SK-N-SH treated with all-trans-retinoic acid at 6 μM for 48 hours (cell line): ENCODE data around the gene IFNA21.

Experiments
- ATAC-seq: fragments of 200-7000 bp; cut with Tn5 transposase; 3 replicates; pipeline ENCODE4 v1.9.1; 2020; ENCODE audit warnings: mild to moderate bottlenecking, moderate library complexity
- ARNTL ChIP-seq: fragments of 450-650 bp; formaldehyde crosslinking; IDR thresholded peaks from 2 replicates; pipeline ENCODE4 v1.5.0; 2020; ENCODE audit warnings: low read depth, mild to moderate bottlenecking, moderate library complexity, borderline replicate concordance
- BACH2 ChIP-seq: fragments of 250-450 bp; sonication (Bioruptor Pico); IDR thresholded peaks from 2 replicates; pipeline ENCODE4 v1.9.0; 2021; ENCODE audit warnings: mild to moderate bottlenecking, borderline replicate concordance
- CSDC2 ChIP-seq: fragments of 250-450 bp; sonication (Bioruptor Pico); IDR thresholded peaks from 2 replicates; pipeline ENCODE4 v1.5.0; 2020; ENCODE audit warnings: mild to moderate bottlenecking, moderate library complexity
- ESRRG ChIP-seq: fragments of 250-450 bp; sonication (Bioruptor Pico); IDR thresholded peaks from 2 replicates; pipeline ENCODE4 v1.6.1; 2021; ENCODE audit warnings: mild to moderate bottlenecking
- GLIS3 ChIP-seq: fragments of 250-450 bp; sonication (Bioruptor Pico); IDR thresholded peaks from 2 replicates; pipeline ENCODE4 v1.5.0; 2020; ENCODE audit warnings: mild to moderate bottlenecking, moderate library complexity
- ISL1 ChIP-seq: fragments of 250-450 bp; sonication (Bioruptor Pico); IDR thresholded peaks from 2 replicates; pipeline ENCODE4 v2.1.2; 2022; ENCODE audit warnings: mild to moderate bottlenecking, moderate library complexity
- OSR1 ChIP-seq: fragments of 250-450 bp; sonication (Bioruptor Pico); IDR thresholded peaks from 2 replicates; pipeline ENCODE4 v1.8.0; 2022; ENCODE audit warnings: moderate library complexity, mild to moderate bottlenecking, inconsistent platforms
- PPARA ChIP-seq: fragments of 250-450 bp; sonication (Bioruptor Pico); IDR thresholded peaks from 2 replicates; pipeline ENCODE4 v1.5.0; 2020; ENCODE audit warnings: mild to moderate bottlenecking, borderline replicate concordance
- RARB ChIP-seq: fragments of 250-450 bp; sonication (Bioruptor Pico); IDR thresholded peaks from 2 replicates; pipeline ENCODE4 v1.8.0; 2021; ENCODE audit warnings: mild to moderate bottlenecking, moderate library complexity
- SNAI2 ChIP-seq: fragments of 250-450 bp; sonication (Bioruptor Pico); IDR thresholded peaks from 2 replicates; pipeline ENCODE4 v1.5.0; 2020; ENCODE audit warnings: mild to moderate bottlenecking, moderate library complexity
- TCF4 ChIP-seq: fragments of 250-450 bp; sonication (Bioruptor Pico); IDR thresholded peaks from 2 replicates; pipeline ENCODE4 v1.8.0; 2021; ENCODE audit warnings: mild to moderate bottlenecking, moderate library complexity, borderline replicate concordance
- TOX ChIP-seq: fragments of 250-450 bp; sonication (Bioruptor Pico); IDR thresholded peaks from 2 replicates; pipeline ENCODE4 v1.8.0; 2021; ENCODE audit warnings: mild to moderate bottlenecking, moderate library complexity, borderline replicate concordance
- ZC3H10 ChIP-seq: fragments of 250-450 bp; sonication (Bioruptor Pico); IDR thresholded peaks from 2 replicates; pipeline ENCODE4 v1.5.1; 2021; ENCODE audit warnings: mild to moderate bottlenecking, moderate library complexity
- ZFP3 ChIP-seq: fragments of 250-450 bp; sonication (Bioruptor Pico); IDR thresholded peaks from 2 replicates; pipeline ENCODE4 v1.5.0; 2020; ENCODE audit warnings: mild to moderate bottlenecking, moderate library complexity
- ZNF565 ChIP-seq: fragments of 450-650 bp; formaldehyde crosslinking; conservative IDR thresholded peaks from 2 replicates; pipeline ENCODE4 v1.5.0; 2020; ENCODE audit warnings: low read depth, mild to moderate bottlenecking, moderate library complexity
- ZNF70 ChIP-seq: fragments of 450-650 bp; formaldehyde crosslinking; IDR thresholded peaks from 2 replicates; pipeline ENCODE4 v1.5.0; 2020; ENCODE audit warnings: mild to moderate bottlenecking, moderate library complexity
- ZNF8 ChIP-seq: fragments of 450-650 bp; formaldehyde crosslinking; IDR thresholded peaks from 2 replicates; pipeline ENCODE4 v1.5.0; 2020; ENCODE audit warnings: mild to moderate bottlenecking, moderate library complexity
- TF ChIP-seq, protein P1 (sequence below): fragments of 250-450 bp; sonication (Bioruptor Pico); IDR thresholded peaks from 2 replicates; pipeline ENCODE4 v1.8.0; 2021; ENCODE audit warnings: low read depth, mild to moderate bottlenecking, moderate library complexity, borderline replicate concordance
- TF ChIP-seq, protein P2 (sequence below): fragments of 250-450 bp; sonication (Bioruptor Pico); IDR thresholded peaks from 2 replicates; pipeline ENCODE4 v1.5.0; 2020; ENCODE audit warnings: mild to moderate bottlenecking, moderate library complexity
- TF ChIP-seq, protein P3 (sequence below): fragments of 250-450 bp; sonication (Bioruptor Pico); IDR thresholded peaks from 2 replicates; pipeline ENCODE4 v1.5.1; 2021; ENCODE audit warnings: mild to moderate bottlenecking, moderate library complexity

IFNA21 gene

DNA sequence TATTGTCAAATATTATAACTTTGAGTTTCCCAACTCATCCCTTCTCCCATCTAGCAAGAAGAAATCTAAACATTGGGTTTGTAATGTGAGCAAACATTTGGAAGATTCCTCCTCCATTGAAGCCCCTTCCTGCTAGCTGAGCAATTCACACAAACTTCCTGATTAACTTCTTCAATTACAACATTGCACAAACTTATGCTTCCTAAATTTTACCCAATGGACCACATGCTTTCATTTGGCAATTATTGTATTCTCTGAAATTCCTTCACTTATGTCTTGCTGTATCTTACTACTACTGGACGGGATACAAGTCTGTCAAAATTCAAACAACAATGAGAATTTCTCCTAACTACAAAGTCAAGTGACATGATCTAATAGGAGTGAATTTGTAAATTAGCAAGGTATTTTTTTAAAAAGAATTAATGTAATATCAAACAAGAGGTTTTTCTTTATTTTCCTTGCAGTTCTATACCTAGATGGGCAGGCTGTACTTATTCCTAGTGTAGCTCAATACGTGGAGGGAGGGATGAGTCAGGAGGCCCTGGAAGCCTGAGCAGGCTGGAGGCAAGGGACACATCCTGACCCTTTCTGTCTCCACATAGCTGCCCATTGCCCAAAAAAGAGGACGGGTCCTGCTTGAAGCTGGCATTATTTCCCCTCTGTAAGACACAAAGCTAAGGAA lies 13.0 kb downstream of the IFNA21 start:
- peak; percentile 67 for ATAC-seq

DNA sequence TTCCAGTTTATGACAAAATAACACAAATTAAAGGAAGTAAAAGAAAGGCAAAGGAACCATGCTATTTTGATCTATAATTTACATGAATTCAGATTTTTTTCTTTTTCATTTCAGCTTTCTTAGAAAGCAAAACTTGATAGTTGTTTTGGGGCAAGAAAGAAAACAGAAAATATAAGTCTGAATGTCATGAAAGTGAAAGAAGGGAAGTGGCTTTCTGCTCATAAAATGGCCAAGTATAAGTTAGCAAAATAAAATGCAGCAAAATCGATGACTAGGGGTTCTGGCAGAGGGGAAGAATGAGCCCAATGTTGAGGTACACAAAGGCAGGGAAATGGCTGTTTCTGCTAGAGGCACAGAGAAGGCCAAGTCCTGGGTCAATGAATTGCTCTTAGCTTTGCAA lies 21.9 kb downstream of the IFNA21 start:
- no peak for TF ChIP-seq TOX (CRISPR knock-in tag)
- no peak for ATAC-seq

More for the DNA sequence above, 13.0 kb downstream of the IFNA21 start:
- TF ChIP-seq ZNF565 (CRISPR knock-in tag) (no peak), GLIS3 (CRISPR knock-in tag) (no peak), SNAI2 (no peak), CSDC2 (no peak), ARNTL (CRISPR knock-in tag) (no peak), ZNF8 (no peak), RARB (CRISPR knock-in tag) (no peak)

DNA sequence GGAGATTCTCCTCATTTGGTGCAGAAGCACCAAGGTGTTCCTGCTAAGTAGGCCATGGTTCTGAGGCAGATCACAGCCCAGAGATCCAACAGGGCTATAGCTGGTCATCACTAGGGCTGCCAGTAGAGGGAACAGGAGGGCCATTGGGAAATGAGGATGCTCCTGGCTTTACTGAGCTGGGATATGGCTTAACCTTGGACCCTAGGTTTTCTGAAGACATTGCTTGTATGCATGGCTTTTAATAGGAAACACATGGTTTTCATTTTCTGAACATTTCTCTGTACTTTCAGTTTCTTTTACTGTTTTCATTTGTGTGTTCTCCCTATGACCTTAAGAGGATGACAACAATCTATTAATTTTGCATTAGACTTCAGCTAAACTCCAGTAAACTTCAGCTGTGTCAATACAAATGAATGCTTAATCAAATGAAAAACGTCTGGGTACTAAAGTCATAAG lies 25.0 kb downstream of the IFNA21 start, which contains the start of gene IFNW1:
Gene IFNW1, minus strand, starts transcription at position 406 of the 456 bp plus-strand sequence. Its CDS starts 262 bp downstream, at position 144.
- no peak for TF ChIP-seq ZNF565 (CRISPR knock-in tag)
- no peak for TF ChIP-seq ISL1
- TF ChIP-seq, protein P1, sequence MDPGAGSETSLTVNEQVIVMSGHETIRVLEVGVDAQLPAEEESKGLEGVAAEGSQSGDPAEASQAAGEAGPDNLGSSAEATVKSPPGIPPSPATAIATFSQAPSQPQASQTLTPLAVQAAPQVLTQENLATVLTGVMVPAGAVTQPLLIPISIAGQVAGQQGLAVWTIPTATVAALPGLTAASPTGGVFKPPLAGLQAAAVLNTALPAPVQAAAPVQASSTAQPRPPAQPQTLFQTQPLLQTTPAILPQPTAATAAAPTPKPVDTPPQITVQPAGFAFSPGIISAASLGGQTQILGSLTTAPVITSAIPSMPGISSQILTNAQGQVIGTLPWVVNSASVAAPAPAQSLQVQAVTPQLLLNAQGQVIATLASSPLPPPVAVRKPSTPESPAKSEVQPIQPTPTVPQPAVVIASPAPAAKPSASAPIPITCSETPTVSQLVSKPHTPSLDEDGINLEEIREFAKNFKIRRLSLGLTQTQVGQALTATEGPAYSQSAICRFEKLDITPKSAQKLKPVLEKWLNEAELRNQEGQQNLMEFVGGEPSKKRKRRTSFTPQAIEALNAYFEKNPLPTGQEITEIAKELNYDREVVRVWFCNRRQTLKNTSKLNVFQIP (CRISPR knock-in tag) = no peak
- no peak for TF ChIP-seq OSR1 (CRISPR knock-in tag)
- TF ChIP-seq RARB (CRISPR knock-in tag) = no peak
- no peak for TF ChIP-seq ZC3H10 (CRISPR knock-in tag)
- TF ChIP-seq, protein P2, sequence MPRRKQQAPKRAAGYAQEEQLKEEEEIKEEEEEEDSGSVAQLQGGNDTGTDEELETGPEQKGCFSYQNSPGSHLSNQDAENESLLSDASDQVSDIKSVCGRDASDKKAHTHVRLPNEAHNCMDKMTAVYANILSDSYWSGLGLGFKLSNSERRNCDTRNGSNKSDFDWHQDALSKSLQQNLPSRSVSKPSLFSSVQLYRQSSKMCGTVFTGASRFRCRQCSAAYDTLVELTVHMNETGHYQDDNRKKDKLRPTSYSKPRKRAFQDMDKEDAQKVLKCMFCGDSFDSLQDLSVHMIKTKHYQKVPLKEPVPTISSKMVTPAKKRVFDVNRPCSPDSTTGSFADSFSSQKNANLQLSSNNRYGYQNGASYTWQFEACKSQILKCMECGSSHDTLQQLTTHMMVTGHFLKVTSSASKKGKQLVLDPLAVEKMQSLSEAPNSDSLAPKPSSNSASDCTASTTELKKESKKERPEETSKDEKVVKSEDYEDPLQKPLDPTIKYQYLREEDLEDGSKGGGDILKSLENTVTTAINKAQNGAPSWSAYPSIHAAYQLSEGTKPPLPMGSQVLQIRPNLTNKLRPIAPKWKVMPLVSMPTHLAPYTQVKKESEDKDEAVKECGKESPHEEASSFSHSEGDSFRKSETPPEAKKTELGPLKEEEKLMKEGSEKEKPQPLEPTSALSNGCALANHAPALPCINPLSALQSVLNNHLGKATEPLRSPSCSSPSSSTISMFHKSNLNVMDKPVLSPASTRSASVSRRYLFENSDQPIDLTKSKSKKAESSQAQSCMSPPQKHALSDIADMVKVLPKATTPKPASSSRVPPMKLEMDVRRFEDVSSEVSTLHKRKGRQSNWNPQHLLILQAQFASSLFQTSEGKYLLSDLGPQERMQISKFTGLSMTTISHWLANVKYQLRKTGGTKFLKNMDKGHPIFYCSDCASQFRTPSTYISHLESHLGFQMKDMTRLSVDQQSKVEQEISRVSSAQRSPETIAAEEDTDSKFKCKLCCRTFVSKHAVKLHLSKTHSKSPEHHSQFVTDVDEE (CRISPR knock-in tag) = no peak
- TF ChIP-seq CSDC2 = no peak
- TF ChIP-seq SNAI2 = no peak
- no peak for TF ChIP-seq TCF4
- no peak for TF ChIP-seq PPARA (CRISPR knock-in tag)
- no peak for TF ChIP-seq TOX (CRISPR knock-in tag)
- TF ChIP-seq, protein P3, sequence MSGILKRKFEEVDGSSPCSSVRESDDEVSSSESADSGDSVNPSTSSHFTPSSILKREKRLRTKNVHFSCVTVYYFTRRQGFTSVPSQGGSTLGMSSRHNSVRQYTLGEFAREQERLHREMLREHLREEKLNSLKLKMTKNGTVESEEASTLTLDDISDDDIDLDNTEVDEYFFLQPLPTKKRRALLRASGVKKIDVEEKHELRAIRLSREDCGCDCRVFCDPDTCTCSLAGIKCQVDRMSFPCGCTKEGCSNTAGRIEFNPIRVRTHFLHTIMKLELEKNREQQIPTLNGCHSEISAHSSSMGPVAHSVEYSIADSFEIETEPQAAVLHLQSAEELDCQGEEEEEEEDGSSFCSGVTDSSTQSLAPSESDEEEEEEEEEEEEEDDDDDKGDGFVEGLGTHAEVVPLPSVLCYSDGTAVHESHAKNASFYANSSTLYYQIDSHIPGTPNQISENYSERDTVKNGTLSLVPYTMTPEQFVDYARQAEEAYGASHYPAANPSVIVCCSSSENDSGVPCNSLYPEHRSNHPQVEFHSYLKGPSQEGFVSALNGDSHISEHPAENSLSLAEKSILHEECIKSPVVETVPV = no peak
- TF ChIP-seq BACH2 (CRISPR knock-in tag) = no peak
- TF ChIP-seq ARNTL (CRISPR knock-in tag) = no peak
- TF ChIP-seq ESRRG (CRISPR knock-in tag) = no peak
- TF ChIP-seq ZNF70 = no peak
- no peak for TF ChIP-seq ZFP3 (CRISPR knock-in tag)
- peak; percentile 62 for ATAC-seq

DNA sequence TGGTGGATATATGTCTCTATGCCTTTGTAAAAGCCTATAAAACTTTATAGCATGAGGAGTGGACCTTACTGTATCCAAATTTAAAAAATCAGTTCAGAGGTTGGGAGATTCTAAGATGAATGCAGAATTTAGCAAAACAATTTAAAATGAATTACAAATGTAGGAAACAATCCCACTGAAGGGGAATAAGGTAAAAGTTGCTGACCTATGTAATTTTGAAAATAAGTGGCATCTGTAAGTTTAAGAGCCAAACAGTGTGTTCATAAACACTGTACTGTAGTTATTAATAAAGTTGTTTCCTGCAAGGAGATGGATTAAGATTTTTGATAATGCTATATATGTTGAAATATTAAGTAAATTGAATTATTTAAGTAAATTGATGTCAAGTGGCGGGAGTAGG lies 29.4 kb downstream of the IFNA21 start:
- ATAC-seq = no peak
- TF ChIP-seq PPARA (CRISPR knock-in tag) = no peak
- no peak for TF ChIP-seq ARNTL (CRISPR knock-in tag)
- TF ChIP-seq SNAI2 = no peak
- TF ChIP-seq, protein P1 (CRISPR knock-in tag) = no peak
- TF ChIP-seq, all 23 proteins: peak for 0
